Mesenteric fat pad (tissue), 1 donor: Measurements from ENCODE around the gene SAMD4A. TPM values are rescaled to one million over a fixed set of nuclear protein-coding genes. Genes with fewer than 3 reads are reported as not detected.

ENCODE experiments used
- DNase-seq: peaks from one replicate; pipeline ENCODE4 v3.0.0-alpha.2; 2020; ENCODE audit warnings: low spot score
- total RNA-seq: library from RNA; stranded (reverse); fragmentation: NEBNext Ultra II Directional; extraction: Animal tissue kit (Norgen Biotek cat#: 25700); gene quantifications from one replicate; pipeline ENCODE4 v1.2.1, GENCODE V29; 2021
- donor health status: DM: yes; HTN: yes; CAD: no.

SAMD4A gene
- total RNA-seq, 1 donor from 2014 or later, result 110 TPM

DNA sequence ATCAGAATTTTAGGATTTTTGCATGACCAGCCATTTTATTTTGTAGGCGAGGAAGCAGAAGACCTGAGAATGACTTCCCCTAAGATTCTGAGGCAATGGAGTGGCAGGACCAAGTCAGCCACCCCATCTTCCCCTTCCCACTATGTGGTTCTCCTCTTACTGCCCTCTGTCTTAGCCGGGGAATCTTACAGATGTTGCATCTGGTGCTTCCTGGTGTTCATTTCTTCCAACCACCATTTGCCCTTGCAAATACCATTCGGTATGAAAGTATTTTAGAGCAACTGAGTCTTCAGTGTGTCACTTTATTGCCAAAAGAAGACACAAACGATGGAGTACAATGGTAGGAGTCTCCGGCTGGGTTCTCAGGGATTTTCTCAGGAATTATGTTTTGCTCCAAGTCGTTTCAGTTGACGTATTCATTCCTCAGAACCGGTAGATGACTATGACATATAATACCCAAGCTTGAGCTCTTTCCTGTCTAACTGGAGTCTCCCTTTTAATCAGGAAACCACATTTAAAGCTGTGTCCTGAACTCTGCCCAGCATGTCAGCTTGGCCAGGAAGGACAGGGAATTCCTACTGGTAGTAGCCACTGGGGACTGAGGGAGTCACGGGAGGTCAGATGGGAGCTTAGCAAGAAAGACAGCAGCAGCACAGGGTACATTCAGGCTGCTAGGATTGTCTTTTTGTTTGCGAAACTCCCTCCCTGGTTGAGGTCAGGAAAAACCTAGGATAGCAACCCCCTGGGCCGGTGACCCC is 87.0 kb downstream of the SAMD4A start:
- DNase-seq, result no peak

DNA sequence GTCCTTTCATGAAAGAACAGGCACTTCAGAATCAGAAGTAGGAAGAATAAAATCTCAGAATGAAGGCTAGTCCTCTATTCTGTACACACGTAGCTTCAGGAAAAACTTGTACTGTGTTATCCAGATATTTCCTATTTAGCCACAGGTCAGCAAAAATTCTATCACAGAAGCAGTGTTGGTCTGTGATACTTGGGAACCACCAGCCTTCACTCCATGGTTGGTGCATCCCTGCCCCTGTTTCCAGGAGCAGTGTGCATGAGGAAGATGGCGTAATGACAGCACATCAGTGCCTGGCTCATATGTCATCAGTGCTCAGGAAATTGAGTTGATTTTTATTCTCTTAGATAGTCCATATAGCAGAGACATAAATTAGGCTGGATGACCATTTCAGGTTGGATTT is 87.7 kb downstream of the SAMD4A start:
- DNase-seq, result no peak

DNA sequence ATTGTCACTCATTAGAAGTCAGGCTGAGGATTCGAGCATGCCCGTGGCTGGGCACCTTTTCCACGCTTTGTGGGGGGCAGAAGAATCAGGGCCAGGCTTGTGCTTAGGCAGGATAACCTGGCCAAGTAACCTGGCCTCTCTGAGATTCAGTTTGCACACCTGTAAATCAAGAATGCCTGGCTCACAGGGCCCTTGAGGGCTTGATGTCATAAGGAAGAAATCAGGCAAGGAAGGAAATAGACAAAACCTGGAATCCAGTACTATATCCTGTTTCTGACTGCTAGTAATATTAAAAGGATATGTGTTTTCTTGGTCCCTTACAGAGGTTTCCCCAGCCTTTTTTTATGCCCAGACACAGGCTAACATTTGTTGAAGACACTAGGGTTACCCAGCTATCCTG is 91.9 kb downstream of the SAMD4A start:
- no peak for DNase-seq

DNA sequence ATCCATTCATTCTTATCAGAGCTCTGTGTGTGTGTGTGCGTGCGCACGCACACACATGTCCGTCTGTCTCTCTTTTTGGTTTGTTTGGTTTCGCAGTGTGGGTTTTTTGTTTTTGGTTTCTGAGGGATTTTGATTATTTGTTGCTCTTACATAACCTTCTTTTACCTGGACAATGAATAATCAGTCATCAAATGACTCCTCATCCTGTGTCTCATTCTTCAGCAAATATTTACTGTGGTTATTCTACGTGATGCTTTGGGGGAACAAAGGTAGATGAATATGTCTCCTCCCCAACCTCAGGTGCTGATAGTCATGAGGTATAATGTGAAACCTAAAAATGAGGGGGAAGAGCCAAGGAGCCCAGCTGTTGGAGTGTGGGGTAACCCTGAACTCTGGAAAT is 92.4 kb downstream of the SAMD4A start:
- no peak for DNase-seq

DNA sequence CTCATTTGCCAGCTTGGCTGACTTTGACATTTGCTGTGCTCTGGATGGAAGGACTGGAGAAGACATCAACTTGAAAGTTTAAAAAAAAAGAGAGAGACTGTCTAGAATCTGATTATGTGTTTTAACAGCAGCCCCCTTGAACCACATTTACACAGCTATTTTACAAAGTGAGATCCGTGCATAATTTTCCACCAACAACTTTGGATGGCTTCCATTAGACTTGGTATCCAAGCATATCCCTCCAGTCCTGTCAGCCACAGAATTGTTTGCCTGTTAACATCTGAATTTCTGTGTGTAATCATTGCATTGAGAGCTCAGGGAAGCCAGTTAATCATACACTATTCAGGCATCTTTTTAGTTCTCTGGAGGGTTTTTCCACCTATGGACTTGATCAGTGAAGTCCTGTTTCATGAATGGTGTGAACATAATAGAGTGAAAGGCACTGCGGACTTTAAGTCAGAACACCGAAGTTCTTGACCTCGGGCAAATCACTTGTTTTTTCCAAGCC is 93.7 kb downstream of the SAMD4A start:
- DNase-seq, result no peak

DNA sequence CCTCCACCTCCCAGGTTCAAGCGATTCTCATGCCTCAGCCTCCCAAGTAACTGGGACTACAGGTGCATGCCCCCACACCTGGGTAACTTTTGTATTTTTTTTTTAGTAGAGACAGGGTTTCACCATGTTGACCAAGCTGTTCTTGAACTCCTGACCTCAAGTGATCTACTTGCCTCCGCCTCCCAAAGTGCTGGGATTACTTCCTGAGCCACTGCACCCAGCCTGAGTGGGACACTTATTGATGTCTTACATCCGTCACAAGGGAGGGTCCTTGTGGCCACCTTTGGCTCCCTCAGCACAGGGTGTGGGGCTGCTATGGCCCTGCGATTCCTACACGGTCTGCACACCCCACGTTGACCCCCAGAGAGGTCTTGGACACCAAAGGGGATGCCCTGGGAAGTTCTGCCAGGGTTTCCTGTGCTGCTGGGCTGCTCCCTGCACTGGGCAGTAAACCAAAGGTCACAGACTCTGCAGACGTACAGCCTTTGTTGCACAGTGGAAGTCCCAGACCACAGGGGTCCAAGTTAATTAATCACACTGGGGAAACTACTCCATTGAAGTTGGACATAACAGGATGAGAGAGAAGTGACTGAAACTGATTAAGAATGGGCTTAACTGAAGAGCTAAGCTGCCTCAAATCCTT is 95.7 kb downstream of the SAMD4A start:
- no peak for DNase-seq

DNA sequence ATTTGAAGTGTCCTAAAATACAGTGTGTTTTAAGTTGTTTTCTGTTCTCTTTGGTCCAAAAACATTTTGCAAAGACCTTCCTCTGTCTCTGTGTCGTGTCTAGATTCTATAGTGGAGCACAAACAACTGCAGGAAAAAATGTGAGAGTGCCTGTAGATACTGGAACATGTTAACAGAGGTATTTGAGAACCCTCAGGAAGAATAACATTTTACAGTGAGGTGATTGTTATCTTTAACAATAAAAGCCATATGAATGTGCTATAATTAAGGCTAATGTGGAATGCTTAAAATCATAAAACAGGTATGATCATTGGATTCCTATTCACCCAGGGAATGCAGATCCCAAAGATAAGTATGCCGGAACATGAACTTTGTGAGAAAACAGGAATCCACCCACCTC is 98.0 kb downstream of the SAMD4A start:
- DNase-seq, result no peak

DNA sequence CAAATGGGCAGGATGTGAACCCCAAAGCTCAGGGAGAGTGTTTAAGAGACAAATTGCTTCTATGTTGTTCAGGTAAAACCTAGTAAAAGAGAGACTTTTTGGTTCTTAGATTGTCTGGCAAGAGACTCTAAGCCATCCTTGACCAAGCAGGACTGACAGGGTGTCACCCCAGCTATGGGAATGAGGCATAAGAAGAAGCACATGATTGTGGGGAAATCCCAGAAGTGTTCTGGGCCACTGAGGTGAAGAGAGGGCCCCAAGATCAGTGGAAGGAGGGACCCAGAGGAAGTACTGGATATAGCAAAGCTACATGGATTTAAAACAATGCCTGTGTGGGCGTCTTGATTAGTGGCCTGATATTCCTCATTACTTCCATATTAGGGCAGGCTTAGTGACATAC is 99.0 kb downstream of the SAMD4A start:
- DNase-seq, result no peak

DNA sequence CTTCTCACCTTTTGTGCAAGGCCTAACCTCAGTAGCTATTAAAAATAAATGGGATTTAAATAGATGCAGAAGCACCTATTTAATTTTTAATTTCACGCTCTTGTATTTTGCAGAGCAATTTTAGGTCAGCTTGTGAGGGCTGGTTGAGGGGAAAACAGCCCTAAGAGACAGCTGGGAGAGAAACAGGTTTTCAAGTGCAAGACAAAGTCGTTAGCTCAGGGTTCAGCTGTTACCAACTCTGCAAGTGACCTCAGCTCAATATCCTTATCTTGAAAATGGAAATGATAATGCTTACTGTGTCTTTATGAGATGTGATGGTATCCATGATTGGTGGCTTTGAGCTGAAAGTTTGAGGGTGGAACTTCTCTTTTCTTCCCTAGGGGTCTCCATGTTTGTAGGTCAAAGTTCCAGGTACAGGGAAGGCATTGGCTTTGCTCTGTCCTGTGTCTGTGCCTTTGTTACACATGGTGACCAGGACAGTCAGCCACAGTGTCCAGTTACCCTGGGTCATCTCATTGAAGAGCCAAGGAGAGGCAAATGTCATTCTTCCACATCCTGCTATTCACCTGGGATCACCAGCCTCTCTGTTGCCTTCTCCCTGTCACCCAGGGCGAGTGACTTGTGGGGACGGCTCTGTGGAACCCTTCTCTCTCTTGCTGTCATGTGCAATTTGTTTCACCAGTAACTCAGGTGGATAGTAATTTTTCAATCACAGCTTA is 100.3 kb downstream of the SAMD4A start:
- DNase-seq, result no peak

DNA sequence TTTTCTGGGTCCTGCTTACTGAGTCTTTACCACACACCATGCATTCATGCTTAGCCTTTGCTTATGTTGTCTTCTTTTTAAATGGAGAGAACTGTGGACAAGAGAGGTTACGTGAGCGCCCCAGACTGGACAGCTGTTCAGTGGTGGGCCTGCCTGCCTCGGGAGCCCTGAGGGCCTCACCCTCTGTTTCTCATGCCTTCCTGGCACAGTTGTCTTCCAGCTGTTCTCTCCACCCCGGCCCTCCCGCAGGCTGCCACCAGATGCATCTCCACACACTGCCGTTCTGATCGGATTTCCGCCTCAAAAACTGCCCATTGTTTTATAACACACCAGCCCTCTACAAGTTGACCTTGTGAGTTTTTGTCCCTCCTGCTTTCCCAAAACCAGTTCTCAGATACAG is 100.8 kb downstream of the SAMD4A start:
- no peak for DNase-seq

DNA sequence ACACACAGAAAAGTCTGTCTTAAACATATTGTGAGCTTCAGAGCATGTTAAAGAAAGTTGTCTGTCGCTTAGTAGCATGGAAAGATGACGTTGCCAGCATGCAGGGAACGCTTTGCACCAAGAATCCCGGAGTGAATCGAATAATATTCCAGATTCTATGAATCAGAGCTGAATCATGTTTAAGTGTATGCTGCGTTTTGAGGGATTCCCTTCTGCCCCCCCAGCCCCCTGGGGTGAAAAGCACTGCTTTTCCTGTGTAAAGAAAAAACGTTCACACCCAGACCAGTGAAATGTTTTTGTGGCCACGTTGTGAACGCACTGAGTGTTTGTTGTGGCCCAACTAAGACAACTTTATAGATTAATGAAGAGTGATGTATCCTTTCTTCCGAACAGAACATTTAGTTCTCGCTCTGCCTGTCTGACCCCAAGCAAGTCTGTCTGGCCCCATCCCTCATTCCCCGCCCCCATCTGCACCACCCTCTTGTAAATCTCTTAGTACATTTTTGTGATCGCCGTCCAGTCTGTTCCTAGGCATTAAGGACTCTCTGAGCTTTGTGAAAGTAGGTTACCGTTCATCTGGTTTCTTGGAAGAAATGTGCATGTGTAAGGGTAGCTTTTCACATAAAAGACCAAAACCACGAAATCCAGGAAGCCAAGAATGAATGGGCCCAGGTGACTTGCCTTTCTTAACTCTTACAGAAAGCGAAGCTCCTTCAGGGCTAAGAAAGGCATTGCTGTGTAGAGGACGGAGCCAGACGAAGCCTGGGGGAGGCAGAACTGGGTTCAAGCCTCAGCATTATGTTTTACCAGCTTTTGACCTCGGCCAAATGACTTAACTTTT is 103.0 kb downstream of the SAMD4A start:
- no peak for DNase-seq

DNA sequence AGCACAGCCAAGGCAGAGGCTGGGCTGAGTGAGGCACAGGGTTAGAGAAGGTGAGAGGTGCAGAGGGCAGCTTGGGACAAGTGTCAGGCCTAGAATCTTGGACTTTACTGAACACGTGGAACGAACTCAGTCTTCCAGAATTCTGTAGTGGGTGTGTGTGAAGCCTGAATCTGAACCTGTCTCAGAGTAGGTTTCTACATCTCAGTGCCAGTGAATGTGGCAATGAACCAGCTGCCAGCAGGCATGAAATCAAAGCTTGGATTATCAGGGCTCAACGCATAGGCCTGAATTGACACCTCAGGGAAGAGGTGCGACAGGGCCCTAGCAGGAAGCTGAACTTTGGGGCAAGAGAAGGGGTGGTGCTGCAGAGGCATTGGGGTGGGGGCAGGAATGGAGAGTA is 104.6 kb downstream of the SAMD4A start:
- no peak for DNase-seq

DNA sequence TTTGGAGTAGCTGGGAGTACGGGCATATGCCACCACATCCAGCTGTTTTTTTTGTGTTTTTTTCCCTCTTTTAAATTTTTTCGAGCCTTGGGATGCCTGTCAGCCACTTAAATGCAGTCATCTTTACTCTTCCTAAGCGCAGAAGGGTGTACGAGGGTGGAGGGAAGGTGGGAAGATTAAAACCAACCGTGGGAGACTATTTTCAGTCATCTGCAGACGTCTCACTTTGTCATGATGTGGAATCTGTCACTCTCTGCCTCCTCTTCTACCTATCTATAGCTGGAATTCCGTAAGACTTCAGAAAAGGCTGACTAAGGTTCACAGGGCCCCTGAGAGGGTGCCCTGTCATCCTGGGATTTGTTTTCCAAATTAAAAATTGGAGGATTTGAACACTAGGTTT is 105.3 kb downstream of the SAMD4A start:
- no peak for DNase-seq

DNA sequence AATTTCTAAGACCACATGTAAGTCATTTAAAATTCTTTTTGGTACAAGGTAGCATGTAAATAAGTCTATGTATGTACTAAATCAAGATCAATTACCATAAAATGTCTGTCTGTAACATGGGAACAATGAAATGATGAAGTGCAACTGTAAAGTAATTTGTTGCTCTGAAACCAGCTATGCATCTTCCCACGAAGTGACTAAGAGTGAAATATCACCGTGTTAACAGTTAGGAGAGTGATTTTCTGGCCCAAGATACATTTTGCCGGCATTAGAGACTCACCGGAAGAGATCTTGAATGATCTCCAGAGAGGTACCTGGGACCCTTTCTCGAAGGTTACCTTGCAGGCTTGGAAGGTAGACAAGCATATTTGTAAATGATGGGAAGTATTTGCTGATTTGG is 105.8 kb downstream of the SAMD4A start:
- DNase-seq, result no peak

DNA sequence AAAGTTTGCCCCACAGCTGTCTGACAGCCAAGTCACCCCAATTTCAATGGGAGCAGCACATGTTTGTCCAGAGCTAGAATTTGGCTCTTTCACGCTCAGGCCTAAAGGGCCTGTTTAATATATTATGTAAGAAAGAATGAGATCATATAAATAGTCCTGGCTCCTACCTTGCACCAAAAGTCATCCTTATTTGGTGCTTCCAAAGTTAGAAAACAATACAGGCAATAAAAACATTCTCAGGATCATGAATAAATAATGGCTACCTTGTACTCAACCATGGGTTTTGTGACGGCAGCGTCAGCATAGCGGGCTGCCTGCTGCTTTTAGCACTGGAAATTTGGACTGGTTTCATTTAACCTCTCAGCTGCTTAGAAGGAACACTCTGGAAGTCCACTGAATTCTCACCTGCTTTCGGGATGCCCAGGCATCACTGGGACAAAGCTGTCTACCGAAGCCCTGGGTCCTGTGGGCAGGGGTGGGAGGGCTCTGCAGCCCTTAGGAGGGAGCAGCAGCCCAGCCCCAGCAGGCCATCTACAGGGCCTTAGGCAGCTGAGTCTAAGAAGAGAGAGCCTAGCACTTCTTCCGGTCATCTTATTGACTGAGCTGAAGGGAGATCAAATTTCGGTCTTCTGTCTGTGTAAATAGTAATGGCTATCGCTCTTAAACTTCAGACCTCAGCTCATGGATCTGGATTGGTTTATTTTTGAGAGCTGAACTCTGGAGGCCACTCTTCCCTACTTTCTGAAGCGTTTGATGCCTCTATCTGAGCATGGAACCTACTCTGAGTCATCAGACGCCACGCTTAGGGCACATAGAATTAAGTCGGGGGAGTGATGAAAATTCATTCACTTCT is 106.5 kb downstream of the SAMD4A start:
- DNase-seq, result no peak

DNA sequence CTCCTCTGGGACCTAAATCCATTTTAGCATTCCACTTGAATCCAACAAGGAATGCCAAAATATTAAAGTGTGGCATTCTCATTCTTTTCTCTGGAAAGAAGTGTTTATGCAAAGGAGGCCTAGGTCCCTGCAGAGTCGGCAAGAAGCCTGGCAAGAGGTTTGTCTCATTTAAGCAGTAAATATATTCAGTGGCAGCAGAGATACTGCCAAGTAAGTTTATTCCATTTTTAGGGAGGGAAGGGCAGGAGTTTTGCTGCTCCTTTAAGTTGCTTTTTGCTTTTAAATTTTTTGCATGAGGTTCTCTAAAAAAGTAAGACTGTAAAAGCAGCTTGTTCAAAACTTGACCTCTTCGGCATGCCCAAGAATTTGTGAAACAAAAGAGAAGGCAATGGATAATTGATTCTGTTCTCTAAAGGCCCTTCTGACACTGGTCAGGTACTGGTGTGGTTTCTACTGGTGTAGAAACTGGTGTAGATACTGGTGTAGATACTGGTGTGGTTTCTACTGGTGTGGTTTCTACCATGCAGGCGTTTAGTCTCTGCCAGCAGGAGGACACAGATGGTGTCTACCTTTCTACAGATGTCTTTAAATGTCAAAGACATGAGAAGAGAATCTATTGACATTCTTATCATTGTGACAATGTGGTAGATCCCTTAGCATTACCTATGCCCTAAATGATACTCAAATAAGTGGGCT is 107.3 kb downstream of the SAMD4A start:
- DNase-seq, result no peak

DNA sequence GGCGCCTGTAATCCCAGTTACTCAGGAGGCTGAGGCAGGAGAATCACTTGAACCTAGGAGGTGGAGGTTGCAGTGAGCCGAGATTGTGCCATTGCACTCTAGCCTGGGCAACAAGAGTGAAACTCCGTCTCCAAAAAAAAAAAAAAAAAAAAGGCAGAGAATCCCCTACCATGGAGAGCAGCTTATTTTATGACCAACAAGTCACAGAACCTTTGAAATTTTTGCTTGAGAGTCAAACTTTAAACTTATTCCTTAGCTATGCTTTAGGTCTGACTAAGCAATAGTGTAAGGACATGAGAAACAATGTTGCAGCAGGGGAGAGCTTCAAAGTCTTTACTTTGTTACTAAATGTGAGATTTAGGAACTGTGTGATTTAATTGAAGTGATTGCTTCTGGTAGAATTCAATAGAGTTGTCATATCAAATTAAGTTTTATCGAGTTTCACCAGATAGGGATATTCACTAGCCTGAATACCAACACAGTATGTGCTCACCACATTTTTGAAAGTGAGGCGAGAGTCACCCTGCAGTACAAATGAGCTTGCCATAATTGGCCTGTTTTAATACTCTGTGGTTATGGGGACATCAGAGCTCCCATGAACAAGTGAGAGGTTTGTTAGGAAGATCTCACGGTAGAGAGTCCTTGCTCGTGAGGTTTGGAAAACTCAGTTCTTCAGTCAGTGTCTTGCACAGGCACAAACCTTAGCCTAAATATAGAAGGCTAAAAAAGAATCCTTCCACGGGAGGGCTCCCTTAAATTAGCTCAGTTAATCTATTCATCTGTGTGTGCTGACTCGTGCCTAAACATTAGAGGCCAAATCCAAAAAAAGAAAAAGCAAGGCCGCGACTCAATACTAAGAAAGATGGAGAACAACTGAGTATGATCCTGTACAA is 108.6 kb downstream of the SAMD4A start:
- DNase-seq, result no peak

DNA sequence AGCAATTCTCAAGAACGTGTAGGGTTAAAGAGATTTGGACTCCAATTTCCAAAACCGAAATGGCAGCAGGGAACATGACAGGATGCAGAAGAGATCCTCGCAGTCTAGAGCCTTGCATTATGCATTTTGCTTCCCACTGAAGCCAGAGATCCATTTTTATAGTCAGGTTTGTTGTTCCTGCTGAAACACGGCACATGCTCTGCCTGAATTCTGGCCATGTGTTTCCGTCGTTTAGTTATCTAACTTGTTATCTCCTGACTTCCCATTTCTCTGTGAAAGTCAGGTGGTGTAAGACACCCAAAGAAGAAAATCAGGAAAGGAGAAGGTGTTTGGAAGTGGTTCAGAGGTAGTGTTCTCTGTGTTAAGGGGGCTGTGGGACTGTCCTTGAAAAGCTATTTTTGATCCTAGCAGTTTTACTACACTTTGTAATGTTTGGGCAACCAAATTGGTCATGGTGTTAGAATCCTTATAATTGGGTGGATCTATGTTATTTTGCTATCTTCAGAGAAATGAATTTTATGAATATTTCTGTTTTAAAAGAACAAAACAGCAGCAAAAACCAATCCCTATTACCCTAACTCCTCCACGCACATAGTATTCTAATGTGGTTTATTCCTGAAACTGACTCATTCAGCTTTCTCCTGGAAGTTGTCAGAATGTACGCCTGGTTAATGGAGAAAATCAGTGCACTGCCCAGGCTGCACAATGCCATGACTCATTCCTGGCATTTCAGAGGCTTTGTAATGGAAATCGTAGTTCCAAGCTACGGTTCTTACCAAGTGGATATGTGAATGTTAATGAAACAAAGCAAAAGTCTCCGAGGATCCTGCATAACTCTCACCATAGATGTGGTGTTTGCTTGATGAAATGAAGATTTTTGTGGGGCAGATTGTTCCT is 110.1 kb downstream of the SAMD4A start:
- no peak for DNase-seq
